HG03460 (cell line): ENCODE data around the gene FBXW2.
"Not testable (repeated sequence)": the region's sequence is repeated elsewhere in the genome, so short reads cannot be mapped to it uniquely, and the experiment has no call there.

Source experiments
- ATAC-seq: cut with Tn5 transposase; IDR thresholded peaks from one replicate; pipeline ENCODE4 v1.9.1; 2021; ENCODE audit not compliant: unreplicated experiment

FBXW2 gene

DNA sequence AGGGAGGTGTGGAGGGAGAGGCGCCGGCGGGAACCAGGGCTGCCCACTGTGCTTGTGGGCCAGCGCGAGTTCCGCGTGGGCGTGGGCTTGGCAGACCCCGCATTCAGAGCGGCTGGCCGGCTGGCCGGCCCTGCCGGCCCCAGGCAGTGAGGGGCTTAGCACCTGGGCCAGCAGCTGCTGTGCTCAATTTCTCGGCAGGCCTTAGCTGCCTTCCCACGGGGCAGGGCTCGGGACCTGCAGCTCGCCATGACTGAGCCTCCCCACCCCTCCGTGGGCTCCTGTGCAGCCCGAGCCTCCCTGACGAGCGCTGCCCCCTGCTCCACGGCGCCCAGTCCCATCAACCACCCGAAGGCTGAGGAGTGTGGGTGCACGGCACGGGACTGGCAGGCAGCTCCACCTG is 46.9 kb downstream of the FBXW2 start:
- not testable (repeated sequence) for ATAC-seq

DNA sequence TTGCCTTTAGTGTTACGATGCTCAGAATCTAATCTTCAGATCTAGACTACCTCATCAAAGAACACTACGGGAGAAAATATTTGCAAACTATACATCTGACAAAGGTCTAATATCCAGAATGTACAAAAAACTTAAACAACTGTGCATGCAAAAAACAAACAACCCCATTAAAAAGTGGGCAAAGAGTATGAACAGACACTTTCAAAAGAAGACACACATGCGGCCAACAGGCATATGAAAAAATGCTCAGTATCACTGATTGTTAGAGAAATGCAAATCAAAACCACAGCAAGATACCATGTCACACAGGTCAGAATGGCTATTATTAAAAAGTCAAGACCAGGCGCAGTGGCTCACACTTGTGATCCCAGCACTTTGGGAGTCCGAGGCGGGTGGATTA is 47.9 kb downstream of the FBXW2 start:
- no peak for ATAC-seq

DNA sequence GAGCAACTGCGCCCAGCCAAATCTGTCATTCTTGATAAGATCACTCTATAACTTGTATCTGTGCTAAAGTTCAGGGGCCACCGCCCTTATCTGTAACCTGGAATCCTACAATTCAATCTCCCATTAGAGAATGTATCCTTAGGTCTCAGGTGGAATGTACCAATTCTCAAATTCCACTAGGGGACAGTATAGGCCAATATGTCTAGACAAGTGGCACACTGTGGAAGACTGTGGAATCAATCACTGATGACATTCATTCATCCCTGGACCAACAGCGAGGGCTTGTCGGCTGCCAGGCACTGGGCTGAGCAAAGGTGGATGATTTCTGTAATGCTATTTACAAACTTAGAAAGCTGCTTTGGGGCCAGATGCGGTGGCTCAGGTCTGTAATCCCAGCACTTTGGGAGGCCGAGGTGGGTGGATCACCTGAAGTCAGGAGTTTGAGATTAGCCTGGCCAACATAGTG is 50.2 kb downstream of the FBXW2 start:
- ATAC-seq: no peak

DNA sequence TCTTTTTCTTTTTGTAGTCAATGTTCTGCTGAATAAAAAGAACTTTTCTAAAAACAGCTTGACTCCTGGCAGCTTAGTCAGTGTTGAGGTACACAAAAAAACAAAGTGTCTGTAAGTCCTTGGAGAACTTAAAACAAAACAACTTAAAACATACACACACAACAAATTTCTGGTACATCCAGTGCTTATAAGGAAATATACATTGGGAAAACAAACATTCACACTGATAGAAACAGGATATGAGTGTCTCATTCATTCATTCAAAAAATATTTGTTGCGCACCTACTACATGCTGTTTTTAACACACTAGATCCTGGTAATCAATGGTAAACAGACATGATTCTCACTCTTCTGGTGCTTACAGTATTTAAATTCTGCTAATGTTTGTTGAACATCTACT is 51.5 kb downstream of the FBXW2 start:
- no peak for ATAC-seq

DNA sequence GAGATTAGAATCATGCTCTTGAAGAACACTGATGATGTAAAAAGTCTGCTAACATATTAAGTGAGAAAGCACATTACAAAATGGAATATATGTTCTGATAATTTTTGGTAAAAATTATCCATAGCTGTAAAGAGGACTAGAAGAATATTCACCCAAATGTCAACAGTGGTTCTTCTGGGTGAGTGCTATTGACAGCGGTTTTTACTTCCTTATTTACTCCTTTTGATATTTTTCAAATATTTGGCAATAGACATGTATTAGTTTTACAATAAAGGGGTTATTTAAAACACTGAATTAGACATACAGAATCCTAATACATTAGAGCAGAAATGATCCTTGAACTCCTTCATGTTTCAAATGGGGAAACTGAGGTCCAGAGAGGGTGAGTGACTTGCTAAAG is 52.0 kb downstream of the FBXW2 start:
- no peak for ATAC-seq

DNA sequence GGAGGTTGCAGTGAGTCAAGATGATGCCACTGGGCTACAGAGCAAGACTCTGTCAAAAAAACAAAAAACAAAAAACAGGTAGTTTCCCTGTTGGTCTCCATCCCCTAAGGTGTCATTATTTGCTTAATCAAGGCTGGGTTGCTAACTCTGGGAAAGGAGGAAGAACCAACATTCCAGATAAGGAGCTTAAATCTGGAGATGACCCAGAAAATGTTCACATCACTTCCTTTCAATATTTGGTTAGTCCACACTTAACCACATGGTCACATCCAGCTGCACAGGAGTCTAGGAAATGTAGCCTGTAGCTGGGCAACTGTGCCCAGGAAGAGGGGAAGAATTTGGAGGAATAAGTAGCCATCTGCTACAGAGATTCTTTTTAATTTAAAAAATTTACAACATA is 53.1 kb downstream of the FBXW2 start:
- ATAC-seq: no peak

DNA sequence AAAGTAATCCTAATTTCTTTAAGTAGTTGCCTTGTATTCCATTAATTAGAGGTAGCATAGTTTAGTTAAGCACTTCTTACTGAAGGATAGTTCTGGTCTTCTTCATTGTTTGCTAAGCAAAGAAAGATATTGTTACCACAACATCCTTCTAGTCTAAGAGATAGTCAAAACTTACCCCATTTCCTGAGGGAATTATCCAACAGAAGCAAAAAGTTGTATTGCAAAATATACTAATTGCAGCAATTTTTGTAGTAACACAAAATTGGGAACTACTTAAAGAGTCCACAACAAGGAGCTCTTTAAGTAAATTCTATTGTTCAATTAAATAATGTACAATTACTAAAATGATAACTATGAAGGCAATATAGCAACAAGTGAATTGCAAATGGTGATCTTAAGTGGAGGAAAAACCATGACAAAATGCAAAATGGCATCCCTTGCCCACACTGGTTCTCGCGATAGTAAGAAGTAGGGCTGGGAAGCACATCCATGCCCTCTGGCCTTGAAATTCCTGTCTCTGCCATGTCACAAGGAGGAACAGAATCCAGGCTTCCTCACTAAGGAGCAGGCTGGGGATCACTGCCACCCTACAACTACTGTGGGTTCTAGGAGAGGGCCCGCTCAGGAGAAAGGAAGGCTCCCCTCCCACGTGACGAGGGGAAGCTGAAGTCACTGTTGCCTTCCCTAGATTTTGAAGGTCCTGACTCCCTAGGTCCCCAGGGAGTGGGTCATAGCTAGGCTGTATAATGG is 55.6 kb downstream of the FBXW2 start:
- no peak for ATAC-seq

DNA sequence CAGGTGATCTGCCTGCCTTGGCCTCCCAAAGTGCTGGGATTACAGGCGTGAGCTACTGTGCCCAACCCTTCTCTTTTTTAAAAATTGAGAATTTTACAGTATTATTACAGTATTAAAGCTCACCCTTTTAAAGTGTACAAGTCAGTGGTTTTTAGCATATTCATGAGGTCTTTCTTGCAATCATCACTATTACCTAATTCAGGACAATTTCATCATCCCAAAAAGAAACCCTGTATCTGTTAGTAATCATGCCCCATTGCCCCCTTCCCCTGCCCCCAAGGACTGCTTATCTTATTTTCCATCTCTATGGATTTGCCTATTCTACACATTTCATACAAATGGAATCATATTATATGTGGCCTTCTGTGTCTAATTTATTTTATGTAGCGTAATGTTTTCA is 56.3 kb downstream of the FBXW2 start:
- ATAC-seq: no peak

DNA sequence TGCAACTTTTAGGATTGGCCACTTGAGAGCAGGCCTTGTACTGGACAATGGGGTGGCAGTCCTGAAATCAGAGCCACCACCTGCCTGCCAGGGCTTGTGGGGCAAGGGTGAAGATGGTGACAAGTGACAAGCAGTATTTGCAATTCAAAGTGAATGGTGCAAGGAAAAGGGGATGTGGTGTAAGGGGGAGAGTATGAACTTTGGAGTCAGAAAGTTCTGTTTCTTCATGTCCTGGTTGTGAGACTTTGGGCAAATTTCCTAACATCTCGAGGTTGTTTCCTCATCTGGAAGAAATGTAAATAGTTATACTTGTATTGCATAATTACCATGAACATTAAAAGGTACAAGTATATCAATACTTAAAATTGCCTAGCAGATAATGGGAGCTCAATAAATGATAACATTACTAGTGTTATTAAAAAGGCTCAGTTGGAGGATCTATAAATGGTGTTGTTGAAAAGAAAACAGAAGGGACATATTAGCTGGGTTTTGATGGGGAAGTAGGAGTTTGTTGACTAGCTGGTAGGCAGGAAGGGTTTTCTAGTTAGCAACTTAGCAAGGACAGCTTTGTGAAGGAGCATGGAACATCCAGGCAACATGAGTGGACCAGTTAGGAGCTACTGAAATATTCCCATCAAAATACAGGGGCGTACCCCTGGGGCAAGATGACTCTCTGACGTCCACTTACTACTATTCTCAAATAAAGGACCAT is 57.6 kb downstream of the FBXW2 start:
- ATAC-seq: no peak

DNA sequence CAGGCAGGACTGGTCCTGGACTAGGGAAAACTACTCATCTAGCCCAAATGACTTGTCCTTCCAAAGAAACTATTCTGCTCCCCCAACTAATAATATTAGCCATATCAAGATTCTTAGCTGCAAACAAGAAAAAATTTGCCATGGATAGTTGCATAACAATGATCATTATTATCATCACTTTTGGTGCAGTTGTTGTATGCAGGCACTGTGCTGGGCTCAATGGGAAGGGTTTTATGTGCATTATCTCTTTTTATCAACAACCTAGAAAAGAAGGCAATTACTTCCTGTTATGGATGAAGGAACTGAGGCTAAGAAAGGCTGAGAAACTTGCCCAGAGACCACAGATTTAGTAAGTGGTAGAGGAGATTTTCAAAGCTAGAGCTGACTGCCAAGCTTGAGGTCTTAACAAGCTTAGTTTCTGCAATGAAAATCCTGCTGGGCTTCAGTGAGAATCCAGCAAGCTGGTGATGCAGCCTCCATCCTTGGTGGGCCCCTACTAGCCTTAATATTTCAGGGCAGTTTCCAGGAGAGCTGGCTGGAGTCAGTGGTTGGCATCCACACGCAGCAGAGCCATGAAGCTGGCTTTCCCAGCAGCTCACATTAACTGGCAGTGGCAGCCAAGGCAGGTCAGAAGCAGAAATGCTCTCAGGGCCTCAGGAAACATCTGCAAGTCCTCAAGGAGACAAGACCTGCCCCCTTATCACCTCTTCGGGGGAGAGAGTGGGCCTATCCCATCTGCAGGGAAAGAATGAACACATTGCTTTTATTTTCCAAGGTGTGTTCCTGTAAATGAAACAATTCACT is 58.4 kb downstream of the FBXW2 start:
- ATAC-seq: no peak

DNA sequence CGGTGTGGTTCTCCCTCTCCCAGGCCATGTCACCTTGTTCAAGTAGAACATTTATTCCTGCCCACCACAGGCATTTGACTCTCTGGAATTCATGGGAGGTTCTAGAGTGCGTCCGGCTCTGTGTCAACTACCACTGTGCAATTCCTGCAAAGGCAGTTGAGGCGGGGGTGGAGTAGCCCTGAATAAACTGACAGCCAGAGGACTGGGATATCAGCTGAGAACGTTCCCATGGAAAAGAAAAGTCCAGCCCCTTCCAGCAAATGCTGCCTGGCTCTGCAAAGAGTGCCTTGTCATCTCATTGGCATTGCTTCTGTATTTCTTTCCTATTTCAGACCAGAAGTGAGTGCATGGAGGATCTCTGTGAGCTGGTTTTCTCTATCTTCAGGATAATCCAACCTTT is 60.0 kb downstream of the FBXW2 start:
- ATAC-seq: no peak

DNA sequence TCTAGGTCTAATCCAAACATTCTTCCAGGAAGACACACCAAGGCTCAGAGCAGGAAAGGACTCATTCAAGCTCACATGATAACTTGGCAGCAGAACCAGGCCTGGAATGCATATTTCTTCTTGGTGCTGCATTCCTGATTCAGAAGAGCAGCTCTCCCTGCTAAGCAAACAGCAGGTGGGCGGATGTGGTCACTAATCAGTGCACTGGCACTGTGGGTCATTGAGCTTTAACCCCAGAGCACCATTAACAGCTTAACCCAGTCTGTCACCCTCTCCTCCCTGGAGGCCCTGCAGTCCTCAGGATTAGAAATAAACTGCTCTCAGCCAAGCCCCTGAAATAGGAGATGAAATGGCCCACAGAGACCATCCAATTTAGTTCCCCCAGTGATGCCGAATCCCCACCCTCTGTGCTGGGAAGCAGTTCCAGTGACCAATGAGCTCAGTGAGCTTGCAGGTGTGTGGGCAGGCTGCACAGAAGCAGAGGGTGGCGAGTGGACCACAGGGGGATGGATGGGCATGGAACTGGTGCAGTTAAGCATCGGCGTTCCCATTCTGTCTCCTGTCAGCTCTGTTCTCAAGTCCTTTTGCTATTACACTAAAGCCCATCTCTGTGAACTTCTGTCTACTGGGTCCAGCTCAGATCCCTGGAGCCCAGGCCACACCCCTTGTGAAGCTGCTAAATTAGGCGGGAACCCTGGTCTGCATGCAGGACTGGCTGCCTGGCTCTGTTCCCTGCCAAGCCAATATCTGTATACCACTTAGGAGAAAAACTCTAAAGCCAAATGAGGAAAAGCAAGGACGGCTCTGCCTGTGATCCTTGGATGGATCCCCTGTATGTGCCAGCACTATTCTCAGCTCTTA is 62.3 kb downstream of the FBXW2 start:
- ATAC-seq: no peak

DNA sequence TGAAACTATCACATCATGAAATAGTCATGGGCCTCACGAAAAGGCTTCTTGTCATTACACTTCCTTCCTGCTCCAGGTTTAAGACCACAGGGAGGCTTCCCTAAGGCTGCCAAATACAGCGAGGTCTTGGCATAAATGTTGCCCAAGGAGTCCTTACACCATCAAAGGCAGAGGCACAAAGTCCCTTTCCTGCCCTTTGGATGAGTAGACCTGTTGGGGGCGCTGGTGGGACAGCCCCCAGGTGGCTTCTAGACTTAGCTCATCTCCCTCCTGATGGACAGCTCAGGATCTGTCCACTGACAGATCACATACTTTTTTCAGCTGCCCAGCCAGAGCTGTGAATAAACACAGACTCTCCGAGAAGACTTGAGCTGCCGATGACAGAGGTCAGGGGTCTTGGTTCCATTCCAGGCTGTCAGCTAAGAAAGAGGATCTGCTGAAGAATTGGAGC is 63.4 kb downstream of the FBXW2 start:
- no peak for ATAC-seq

DNA sequence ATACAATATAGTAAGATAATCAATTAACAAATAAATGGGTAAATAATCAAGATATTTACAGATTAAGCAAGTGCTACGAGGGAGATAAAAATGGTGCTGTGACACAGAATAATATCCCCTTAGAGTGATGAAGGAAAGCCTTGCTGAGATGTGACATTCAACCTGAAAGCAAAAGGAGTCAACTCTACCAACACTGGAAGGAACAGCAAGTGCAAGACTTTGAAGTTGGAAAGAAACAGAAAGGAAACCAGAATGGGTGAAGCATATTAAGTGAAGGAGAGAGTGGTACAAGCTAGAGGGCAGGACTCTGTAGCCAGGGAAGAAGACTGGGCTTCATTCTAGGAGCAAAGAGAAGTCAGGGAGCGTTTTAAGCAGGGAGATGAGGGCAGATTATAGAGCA is 66.7 kb downstream of the FBXW2 start:
- ATAC-seq: no peak

DNA sequence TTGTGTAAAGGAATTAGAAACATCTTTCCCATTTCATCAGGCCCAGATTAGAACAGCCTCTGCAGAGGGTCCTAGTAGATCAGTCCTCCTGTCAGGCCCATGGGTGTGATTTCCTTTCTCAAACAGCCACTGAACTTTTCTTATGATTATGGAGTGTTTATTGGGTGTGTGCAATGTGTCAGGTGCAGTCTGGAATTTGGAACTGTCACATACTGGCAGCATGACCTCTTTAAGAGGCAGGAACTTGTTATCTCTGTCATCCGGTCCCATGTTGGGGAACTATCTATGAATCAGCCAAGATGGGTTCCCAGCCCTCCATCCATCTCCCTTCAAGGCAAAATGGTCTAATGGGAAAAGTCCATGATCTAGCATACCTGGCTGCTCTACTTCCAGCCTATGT is 67.3 kb downstream of the FBXW2 start:
- ATAC-seq: no peak

DNA sequence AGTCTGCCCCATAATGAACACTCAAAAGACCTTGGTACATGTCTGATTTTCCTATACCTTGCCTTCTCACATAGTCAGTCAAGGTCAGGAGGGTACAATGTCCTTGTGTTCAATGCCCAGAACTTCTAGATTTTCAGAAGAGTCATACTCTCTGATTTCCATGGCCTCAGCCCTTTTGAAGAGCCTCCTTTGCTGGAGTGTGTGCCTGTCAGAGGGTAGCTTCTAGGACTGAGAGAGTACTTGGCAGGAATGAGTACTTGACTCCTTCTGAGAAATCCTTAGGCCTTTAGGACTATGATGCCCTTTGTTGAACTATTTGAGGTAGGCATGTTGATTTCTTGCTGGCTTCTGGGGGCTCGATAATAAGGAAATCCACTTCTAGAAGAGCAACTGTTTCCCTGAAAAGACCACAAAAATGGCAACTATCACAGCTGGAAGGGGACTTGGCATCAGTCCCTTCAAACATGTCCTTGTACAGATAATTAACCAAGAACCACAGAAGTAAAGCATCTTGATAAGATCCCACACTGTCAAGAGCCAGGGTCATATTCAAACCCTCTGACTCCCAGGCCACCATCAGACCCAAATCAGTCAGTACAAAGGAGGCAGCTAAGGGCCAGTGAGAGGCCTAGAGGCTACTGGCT is 68.3 kb downstream of the FBXW2 start:
- no peak for ATAC-seq

DNA sequence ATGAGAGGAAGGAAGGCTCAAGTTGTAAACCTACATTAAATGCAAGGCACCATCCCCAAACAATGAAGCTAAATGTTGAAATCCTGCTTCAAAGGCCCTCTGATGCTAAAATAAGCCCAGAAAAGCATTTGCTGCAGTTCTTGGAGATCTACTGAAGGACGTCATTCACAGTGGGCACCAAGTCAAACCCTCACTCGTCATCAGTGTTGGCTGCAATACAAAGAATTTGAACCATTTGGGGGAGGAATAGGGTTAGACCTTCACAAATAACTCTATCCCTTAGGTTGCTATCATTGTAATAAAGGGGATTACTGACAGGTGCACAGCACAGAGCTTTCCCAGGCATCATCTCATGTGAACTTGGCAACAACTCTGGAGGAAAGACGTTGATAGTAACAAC is 69.7 kb downstream of the FBXW2 start:
- no peak for ATAC-seq

DNA sequence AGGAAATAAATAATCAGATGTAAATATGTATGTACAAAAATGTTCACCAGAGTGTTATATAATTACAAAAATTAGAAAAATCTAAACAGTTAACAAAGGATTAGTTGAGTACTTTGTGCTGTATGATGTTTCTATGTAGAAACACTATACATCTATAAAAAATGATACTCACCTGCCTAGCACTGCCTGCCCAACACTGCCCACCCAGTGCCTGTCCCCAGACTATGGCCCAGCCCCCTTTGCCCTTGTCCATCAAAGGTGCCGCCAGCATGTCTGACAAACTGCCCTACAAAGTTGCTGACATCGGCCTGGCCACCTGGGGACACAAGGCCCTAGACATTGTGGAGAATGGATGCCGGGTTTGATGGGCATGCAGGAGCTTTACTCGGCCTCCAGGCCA is 72.8 kb downstream of the FBXW2 start:
- ATAC-seq: no peak

DNA sequence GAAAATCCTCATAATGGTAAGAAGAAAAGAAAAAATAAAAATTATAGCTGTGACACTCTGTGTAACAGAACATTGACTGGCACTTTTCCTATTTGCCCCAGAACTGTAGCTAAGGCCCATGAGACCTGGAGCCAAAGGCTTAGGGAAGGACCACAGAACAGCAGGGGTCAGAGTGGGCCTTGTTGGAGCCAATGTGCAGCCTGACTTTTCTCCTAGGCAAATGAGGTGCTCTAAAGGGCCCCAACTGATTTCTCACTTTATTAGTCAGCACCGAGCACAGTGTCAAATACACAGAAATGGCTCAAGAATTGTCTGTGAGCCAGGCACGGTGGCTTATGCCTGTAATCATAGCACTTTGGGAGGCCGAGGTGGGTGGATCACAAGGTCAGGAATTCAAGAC is 74.9 kb downstream of the FBXW2 start:
- ATAC-seq: no peak

DNA sequence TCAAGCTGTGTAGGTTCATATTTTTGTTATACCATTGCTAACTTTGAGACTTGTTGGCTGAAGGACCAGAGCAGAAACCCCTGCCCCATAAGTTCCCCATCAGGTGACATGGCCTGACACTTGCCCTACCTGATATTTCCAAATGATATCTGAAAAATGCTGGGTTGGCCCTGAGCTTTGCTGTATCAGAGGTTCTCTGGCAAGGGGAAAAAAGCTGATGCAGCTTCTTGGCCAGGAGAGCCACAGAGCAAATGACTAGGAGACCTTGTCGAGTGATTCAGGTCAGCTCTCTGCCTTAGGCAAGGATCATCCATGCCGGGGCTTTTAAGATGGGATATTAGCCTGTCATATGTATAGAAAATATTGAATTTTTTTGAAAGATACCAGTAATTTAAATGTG is 76.0 kb downstream of the FBXW2 start:
- ATAC-seq: no peak
